HG02571 (cell line): ENCODE results near the gene CHN2.

Experiments used
- ATAC-seq: cut with Tn5 transposase; IDR thresholded peaks from one replicate; pipeline ENCODE4 v1.9.1; 2021; ENCODE audit warnings: mild to moderate bottlenecking, moderate library complexity; ENCODE audit not compliant: unreplicated experiment

CHN2 gene

DNA sequence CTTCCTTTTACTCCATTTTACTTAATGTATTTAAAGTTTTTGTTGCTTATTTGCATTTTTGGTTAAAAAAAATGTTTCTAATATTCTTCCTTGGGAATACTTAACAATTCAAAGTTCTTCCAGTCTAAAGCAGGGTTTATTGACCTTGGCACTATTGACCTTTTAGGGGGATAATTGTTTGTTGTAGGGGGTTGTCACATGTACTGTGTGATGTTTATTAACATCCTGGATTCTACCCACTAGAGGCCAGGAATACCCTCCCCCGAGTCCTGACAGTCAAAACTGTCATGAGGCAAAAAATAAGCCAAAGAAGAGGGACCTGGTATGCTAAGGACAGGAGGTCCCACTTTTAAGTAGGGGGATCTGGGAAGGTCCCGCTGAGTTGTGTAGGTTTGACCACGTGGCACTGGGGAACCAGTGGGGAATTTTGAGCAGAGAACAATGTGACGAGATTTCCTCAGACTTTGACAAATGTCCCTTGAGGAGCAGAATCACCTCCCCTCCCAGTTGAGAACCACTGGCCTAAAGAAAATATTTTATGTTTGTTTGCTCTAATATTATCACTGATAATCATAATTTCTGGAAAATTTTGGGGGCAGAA, 190.7 kb downstream of the CHN2 start:
- ATAC-seq: no peak

DNA sequence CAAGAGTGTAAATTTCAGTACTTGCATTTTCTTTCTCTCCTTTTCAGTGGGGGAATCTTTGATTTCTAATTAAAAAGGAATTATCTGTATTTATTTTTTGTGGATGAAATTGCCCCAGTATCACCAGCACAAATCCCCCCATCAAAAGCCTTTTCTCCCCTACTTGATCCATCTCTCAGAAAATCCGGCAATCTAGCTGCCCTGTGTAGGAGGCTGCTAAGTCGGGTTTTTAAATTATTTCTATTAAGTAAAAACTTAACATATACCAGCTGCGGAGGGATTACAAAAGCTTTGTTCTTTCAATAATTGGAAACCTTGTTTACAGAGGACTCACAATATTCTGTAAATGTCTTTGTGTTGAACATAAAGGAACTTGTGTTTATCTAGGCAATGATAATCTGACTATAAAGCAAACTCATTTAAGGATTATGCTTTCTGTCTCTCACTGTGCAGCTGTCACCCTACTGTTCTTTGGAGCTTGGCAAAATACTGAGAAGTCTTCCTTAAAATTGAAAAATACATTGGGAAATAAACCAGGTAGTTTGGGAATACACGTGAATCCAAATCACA, 191.7 kb downstream of the CHN2 start:
- ATAC-seq: no peak

DNA sequence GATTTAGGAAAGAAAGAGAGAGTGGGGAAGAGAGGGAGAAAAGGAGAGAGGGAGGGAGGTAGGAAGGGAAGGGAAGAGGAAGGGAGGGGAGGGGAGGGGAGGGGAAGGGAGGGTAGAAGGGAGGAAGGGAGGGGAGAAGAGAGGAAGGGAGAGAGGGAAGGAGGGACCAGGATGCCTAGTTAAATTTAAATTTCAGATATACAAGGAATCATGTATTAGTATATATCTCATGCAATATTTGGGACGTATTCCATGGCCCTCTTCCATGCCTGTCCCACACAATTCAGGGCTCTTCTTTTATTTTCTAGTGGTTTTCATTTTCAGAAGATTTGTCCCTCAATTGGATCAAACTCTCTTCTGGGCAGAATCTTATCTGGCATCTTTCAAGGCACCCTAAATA, 196.7 kb downstream of the CHN2 start:
- no peak for ATAC-seq

DNA sequence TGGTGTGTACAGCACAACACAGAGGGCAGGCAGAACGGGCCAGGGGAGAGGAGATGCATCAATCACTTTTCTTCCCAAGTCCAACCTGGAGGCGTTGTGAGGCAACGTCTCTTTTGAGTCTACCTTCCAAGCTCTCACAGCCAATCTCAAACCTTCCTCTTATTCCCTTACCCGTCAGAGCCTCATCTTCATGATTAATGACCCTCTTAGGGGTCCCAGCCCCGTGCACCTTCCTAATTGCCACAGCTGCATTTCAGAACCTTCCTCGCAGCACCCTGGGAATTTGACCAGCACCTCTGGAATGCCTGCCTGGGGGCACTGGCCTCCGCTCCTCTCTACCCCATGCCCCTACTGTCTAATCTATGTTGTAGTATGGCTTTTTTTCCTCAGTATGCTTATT, 199.7 kb downstream of the CHN2 start:
- no peak for ATAC-seq

GRCh38 chr7:29396563-29396962, 202.0 kb downstream of the CHN2 start:
- no peak for ATAC-seq

GRCh38 chr7:29397398-29397797, 202.8 kb downstream of the CHN2 start:
- no peak for ATAC-seq

DNA sequence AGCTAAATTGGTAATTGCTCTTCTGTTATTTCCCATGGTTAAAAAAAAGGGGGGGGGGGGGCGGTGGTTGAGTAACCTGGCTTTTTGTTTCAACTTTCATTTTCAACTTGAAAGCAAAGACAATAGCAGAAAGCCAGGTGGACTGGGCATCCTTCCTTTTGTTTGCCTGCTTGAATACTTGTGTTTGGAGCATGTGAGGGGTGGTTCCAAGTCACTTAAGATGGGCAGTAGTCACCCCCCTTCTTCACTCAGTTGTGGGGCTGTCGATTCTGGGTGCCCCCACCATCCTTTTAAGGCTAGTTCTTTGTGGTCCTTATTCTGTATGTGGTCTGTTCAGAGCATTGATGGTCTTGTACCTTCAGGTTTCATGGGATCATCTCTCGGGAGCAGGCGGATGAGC, 203.4 kb downstream of the CHN2 start:
- no peak for ATAC-seq

GRCh38 chr7:29400437-29400836, 205.9 kb downstream of the CHN2 start:
- ATAC-seq: no peak

GRCh38 chr7:29401769-29402168, 207.2 kb downstream of the CHN2 start:
- ATAC-seq: no peak

- ATAC-seq: no peak
These were observed 211.3 kb downstream of the CHN2 start for GRCh38 chr7:29405891-29406290.

- ATAC-seq: no peak
These were observed 211.8 kb downstream of the CHN2 start for GRCh38 chr7:29406366-29406765.

DNA sequence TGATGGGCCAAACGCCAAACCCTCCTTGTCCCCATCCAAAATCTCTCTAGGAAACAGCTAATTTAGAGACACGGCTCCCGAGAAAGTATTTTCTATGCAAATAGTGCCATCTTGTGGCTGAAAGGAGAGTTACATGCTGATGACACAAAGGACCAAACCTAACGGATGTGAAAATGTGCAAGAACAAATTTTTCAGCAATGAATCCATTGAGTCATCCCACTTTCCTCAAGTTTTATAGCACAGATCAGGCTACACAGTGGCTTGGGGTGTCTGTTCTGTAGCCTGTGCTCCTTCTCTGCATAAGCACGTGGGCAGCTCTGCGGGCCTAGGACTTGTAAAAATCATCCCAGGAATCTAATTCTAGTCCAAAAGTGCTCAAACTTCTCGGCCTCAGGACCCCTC, 214.3 kb downstream of the CHN2 start:
- no peak for ATAC-seq

DNA sequence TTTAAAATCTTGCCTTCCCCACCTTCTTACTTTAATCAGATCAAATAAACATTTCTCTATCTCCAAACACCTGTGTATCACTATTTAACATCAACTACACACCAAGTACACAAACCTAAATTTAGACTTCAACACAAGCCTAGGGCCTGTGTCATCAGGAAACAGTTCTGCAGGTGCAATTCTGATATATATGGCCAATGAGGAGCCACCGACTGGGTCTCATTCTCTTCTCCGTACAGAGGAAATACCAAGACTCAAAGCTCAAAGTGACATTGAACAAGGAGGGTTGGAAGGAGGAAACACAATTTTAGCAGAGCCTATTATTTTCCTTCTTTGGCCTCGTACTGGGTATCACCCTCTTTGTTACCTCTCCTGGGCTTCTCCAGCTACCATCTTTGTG, 216.4 kb downstream of the CHN2 start:
- no peak for ATAC-seq

DNA sequence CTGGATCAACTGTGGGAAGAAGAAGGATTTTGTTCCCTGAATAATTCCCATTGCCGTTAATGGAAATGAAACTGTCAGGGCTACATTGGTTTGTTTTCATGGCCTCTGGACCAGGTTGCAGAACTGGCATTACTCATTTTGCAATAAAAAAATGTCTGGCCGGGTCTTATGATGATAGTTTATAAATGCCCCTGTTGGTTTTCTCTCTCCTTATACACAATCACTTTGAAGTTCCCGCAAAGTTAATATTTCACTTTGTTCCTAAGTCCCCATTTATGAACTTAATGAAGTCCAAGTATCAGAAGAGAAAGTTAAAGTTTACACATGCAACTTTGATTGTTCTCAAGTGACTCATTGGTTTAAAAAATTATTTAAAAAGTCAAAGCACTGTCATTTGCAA, 218.3 kb downstream of the CHN2 start:
- ATAC-seq: no peak

DNA sequence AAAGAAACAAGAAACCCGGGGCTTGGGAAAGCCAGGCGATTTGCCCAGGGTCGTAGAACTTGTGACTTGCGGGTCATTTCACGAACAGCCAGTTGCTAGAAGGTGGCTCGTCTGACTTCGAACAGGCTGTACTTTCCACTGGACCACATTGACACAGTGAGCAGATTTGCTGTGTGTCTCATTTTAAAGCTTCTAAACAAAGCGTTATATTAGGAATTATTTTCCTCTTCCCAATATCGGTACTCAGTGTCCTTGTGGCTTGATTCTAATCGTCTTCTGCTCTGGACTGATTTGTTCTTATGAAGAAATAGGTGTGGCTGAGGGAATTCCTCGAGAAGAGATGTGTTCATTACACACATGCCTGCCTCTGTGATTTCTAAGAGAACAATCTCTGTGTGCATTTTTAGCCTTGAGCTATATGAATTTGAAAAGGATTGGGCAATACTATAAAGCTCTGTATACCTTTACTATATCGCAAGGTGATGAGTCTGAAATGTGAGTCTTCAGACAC, 219.1 kb downstream of the CHN2 start:
- ATAC-seq: no peak

DNA sequence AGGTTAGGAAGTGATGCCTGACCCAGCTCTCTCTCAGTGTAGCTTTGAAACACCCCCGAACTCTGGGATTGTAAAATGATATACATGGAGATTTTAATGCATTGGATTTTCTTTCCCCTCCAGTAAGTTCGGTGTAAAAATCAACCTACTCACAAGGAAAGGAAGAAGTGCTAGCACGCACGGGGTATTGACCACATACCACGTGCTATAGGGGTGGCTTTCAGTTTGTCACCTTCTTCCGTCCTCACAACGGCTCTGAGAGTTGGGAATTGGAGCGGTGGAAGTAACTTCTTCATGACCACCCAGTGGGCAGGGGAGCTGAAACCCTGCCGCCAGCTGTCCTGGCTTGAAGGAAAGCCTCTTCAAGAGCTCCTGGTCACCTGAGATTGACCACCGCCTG, 219.6 kb downstream of the CHN2 start:
- ATAC-seq: no peak

DNA sequence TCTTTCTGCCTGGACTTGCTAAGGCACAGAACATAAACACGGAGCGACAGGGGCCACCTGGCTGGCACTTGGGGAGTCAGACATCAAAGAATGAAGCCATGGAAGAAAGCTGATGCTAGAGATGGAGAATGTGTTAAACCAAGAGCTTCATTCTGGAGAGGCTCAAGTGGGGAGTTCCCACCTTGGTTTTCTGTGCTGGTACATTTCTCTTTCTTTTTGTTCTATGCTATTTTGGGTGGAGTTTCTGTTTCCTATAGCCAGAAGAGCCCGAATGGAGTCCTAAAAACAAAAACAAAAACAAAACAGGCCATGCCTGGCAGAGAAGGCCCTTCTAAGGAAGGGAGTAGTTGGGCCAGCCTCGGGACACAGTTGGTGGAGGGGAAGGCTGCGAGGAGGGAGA, 220.6 kb downstream of the CHN2 start:
- ATAC-seq: no peak

- no peak for ATAC-seq
These were observed 221.8 kb downstream of the CHN2 start for GRCh38 chr7:29416276-29416937.

GRCh38 chr7:29416938-29417305, 222.3 kb downstream of the CHN2 start:
- ATAC-seq: no peak

GRCh38 chr7:29418056-29418455, 223.5 kb downstream of the CHN2 start:
- no peak for ATAC-seq

GRCh38 chr7:29418651-29419050, 224.1 kb downstream of the CHN2 start:
- ATAC-seq: no peak

- ATAC-seq: no peak
These were observed 225.4 kb downstream of the CHN2 start for GRCh38 chr7:29420011-29420410.
